IPS-11a (cell line): ENCODE data around the gene ARHGEF9.
"Not testable (repeated sequence)": the region's sequence is repeated elsewhere in the genome, so short reads cannot be mapped to it uniquely, and the experiment has no call there.

Source experiments
- H3K4me3 ChIP-seq: one replicate; pipeline ENCODE4 v1.5.1; 2013; ENCODE audit warnings: low read depth, low read length, control low read depth

The ARHGEF9 gene

DNA sequence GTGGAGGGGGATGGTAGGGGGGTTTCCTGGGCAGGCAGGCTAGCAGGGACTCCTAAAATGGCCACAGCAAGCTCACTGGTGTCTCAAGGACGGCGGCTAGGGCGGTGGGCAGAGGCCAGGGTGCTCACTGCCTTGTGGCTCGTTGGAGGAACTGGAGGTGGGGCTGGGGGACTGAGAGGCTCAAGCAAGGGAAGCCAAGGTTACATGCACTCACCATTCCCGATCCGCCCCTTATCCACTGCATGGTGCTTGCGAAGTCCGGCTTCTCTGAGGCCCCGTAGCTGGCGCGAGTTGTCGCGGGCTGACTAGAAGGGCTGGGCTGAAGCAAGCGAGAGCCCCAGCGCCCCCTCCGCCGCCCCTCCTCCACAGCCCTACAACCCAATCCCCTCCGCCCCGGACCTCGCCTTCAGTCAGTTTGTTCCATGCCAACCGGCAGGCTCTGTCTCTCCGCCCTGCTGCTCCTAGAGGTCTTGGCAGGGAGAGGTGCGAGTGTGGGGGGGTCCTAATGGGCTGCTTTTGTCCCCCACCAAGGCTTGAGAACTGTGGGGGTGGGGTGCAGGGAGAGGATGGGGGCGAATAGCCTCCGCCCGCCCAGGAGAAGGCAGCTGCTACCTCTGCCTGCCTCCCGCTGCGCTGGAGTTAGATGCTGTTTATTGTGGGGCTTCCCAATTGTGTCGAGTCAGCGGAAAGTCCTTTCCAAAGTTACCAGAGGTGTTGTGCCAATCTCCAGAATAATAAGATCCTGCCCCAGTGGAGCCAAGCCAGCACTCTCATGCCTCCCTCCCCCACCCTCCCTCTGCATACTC is at the start of gene ARHGEF9:
Gene ARHGEF9, minus strand, starts transcription at position 313 of the 806 bp plus-strand sequence. Its CDS starts 69 bp downstream, at position 244.
- H3K4me3 ChIP-seq = peak within 1 kb of the TSS; percentile 45

DNA sequence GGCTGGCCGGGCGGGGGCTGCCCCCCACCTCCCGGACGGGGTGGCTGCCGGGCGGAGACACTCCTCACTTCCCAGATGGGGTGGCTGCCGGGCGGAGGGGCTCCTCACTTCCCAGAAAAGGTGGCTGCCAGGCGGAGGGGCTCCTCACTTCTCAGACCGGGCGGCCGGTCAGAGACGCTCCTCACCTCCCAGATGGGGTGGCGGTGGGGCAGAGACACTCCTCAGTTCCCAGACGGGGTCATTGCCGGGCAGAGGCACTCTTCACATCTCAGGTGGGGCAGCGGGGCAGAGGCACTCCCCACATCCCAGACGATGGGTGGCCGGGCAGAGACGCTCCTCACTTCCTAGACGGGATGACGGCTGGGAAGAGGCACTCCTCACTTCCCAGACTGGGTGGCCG is 40.4 kb upstream of the ARHGEF9 start:
- H3K4me3 ChIP-seq = not testable (repeated sequence)

DNA sequence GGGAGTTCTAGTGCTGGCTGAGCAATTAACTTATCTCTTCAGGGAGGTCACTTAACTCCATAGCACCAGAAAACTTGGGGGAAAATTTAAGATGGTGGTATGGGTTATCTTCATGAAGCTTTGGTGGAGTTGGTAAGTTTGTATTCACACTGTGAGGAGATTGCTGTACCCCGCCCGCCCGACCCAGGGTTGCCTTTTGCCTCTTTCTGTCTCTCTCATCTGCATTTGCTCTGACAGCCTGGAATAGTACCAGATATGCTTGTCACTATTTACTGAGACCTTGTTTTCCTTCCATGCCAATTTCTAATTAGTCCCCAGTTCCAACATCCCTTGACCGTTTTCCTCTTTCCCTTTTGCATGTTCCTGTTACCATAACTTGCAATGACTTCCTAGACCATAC is 33.1 kb upstream of the ARHGEF9 start:
- no peak overlapping the region for H3K4me3 ChIP-seq

DNA sequence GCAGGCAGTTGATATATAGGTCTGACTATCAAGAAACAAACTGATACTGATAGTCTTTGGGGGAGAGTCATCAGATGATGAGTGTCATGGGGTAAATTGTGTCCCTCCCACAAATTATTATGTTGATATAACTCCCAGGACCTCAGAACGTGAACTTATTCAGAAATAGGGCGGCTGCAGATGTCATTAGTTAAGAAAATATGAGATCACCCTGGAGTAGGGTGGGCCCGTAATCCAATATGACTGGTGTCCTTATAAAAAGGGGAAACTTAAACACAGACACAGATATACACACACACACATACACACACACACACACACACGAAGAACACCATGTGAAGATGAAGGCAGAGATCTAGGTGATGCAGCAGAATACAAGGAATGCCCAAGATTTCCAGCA is 32.7 kb upstream of the ARHGEF9 start:
- no peak overlapping the region for H3K4me3 ChIP-seq

DNA sequence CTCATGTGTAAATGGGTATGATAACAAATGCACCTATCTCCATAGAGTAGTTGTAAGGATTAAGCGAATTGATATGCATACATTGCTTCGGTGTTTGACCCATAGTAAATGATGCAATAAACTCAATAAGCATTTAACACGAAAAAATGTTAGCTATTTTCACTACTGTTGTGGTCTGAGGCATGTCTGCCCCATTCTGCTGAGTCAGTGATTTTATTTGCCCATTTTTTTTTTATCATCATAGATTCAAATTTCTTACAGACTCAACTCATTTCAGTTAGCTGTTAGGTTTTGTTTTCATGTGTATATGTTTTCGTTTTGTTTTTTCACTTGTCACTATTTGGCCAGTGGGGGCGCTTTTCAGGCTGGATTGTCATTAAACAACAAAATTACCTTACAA is 27.8 kb upstream of the ARHGEF9 start:
- H3K4me3 ChIP-seq = no peak overlapping the region

DNA sequence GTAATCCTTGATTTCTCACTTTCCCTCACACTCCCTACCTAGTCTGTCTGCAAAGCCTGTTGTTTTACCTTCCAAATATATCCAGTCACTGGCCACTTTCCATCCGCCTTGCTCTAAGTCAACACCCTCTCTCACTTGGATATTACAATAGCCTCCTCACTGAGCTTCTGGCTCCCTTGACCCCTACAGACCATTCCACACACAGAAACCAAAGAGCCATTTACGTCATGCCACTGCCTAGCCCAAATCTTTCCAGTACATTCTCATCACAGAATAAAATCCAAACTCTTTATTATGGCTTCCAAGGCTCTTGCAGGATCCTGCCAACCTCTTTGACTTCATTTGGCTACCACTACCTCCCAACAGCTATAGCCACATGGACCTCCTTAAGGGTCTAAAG is 25.7 kb upstream of the ARHGEF9 start:
- no peak overlapping the region for H3K4me3 ChIP-seq

DNA sequence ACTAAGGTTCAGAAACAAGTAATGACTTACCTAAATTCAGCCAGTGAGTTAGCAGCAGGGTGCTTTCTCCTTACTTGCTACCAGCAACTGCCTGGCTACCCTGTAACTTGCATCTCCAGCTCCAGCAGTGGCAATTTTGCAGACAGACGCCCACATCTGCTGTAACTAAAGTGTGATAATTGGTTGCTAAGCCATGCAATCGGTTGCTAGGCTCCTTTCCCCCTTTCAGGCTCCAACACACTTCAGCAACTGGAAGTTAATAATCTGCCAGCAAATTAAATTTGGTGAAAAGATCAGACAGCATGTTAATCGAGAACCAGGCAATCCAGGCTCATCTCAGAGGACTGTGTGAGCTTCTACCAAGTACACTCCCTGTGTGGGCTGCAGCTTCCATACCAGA is 24.2 kb upstream of the ARHGEF9 start:
- H3K4me3 ChIP-seq = no peak overlapping the region

DNA sequence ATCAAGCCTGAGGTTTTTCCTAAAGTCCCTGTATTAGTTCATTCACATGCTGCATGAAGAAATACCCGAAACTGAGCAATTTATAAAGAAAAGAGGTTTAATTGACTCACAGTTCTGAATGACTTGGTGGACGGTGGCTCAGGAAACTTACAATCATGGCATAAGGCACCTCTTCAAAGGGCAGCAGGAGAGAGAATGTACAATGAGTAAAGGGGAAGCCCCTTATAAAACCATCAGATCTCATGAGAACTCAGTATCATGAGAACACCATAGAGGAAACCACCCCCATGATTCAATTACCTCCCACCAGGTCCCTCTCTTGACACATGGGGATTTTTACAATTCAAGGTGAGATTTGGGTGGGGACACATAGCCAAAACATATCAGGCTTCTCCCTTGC is 10.4 kb upstream of the ARHGEF9 start:
- H3K4me3 ChIP-seq = not testable (repeated sequence)

DNA sequence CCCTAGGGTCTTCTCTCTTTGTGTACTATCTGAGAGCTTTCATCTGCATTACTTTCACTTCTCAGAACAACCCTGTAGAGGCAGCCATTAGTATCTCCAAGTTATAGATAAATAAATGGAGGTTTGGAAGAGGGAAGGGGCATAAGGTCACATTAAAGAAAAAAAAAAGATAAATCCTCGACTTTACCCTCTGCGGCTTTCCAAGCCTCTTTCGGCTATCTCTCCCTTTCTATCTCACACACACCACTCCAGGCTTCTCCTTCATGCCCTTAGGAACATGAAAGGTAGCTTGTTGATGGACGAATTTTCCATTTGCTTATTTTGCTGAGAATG is 660 bp upstream of the ARHGEF9 start:
- no peak overlapping the region for H3K4me3 ChIP-seq

DNA sequence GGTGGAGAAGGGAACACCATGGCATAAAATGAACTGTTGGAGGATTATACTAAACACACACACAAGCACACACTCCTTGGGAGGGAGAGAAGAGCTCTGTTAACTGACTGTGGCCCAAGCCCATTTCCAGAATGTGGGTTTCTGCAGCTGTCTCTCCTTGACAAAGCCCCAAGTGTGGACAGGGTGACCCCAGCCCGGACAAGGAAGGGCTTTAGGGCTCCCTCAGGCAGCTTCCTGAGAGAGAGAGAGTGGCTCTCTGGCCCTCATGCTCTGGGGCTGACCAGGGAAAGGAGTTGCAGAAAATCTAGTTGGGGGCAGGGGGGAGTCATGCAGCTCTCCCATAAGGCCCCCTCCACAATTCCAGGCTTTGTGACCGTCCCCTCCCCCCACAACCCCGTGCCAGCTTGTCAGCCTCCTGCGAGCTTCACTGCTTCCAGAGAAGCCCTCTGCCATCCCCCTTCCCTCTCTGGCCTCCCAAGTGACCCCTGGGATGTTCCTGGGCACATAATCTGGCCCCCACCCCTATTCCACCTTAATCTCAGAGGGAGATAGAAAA is 590 bp downstream of the ARHGEF9 start:
- H3K4me3 ChIP-seq = peak overlapping the region; percentile 45

DNA sequence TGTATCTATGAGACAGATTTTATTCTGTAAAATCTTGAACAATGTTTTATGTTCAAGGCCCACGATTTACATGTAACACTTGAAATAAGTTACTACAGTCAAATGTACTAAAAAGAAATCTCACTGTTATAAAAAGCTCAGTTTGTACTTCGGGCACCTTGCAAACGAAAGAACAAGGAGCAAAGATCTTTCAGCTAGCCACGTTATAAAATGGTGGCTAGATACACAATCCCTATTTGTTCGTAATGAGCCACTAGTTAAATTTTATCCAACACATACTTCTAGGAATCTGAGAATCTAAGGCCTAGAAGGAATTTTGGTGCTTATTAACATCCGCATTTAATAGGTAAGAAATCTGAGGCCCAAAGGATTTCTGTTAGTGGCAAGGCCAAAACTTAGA is 2.5 kb downstream of the ARHGEF9 start:
- H3K4me3 ChIP-seq = no peak overlapping the region

DNA sequence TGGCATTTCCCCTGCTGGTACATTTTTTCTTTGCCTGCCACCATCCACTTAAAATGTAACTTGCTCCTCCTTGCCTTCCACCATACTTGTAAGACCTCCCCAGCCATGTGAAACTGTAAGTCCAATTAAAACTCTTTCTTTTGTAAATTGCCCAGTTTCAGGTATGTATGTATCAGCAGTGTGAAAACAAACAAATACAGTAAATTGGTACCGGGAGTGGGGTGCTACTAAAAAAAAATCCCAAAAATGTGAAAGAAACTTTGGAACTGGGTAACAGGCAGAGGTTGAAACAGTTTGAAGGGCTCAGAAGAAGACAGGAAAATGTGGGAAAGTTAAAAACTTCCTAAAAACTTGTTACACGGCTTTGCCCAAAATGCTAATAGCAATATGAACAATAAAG is 16.3 kb downstream of the ARHGEF9 start:
- H3K4me3 ChIP-seq = no peak overlapping the region

DNA sequence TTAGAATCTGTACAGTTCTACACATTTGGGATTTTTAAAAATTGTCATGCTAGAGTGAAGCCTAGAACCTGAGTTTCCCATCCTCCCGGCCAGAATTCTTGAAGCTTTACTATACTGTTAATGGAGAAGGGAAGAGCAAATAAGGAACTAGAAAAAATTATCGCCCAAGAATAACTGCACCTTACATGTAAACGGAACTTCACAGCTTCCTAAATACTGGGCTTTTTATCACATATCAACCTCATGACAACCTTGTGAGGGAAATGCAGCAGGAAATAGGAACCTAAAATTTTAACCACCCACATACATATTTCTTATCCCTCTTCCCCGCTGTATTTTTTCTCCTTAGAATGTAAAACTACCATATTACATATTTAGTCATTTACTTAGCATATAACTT is 19.3 kb downstream of the ARHGEF9 start:
- no peak overlapping the region for H3K4me3 ChIP-seq

DNA sequence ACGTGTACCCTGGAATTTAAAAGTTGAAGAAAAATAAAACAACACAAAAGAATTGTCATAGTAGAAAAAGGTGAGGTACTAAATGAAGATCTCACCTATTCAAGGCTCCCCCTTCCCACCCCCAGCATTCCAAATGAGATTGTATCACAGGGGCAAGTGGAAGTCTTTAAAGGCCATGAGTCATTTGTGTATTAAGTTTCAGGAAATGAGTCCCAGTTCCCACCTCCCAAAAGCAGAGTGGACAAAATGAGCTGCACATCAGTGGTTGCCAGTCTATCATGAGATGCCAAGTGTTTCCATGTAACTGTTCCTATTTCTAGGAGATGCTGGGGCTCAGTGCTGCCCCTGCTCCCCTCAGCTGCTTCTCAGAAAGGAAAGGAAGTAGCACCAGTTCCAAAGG is 20.1 kb downstream of the ARHGEF9 start:
- no peak overlapping the region for H3K4me3 ChIP-seq

DNA sequence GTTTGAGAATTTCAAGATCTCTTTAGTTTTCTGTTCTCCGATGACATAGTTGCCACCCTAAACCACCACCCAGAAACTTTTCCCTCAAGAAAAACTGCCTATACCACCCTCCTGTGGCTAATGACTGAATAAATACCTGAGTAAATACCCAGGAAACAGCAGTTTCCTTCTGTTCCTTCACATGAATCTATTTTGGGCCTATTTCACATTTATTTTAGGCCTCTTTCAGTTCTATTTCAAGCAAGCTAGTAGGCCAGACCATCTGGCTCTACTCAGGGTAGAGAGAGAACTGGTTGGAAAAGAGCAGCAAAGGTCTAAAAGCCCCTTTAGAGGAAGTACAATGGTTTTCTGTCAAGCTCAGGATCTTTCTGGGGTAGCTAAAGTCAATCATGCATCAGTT is 23.4 kb downstream of the ARHGEF9 start:
- H3K4me3 ChIP-seq = no peak overlapping the region

DNA sequence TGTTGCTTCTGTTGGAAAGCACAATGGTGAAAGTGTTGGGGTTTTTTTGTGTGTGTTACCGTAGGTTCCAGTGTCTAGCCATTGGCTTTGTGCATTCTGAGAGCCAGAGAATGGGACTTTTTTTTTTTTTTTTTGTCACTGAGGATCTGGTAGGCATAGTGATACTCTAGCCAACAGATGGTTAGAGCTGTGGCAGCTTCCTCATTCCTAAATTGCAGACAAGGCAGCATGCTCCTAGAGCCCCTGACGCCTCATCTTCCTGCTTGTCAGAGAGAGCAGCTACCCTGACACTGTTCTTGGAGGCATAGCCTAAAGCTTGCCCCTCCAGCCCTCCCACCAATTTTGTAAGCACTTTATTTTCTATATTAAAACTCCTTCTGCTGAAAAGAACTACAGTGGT is 27.0 kb downstream of the ARHGEF9 start:
- no peak overlapping the region for H3K4me3 ChIP-seq

DNA sequence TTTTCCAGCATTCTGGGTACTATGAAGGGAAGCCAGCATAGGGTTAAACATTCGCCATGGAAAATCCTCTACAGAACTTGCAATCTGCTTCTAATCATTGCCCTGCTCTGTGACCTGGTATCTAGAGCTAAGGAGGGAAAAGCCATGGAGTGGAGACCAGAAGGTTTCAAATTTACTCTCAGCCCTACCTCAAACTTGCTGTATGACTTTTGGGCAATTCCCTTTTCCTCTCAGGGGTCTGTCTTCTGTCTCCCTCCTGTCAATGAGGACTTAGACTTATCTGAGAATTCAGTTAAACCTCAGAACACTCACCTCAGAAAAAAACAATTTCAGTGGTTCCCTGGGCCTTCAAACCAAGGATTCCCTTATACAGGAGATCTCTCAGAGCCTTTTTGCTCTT is 29.1 kb downstream of the ARHGEF9 start:
- H3K4me3 ChIP-seq = no peak overlapping the region

DNA sequence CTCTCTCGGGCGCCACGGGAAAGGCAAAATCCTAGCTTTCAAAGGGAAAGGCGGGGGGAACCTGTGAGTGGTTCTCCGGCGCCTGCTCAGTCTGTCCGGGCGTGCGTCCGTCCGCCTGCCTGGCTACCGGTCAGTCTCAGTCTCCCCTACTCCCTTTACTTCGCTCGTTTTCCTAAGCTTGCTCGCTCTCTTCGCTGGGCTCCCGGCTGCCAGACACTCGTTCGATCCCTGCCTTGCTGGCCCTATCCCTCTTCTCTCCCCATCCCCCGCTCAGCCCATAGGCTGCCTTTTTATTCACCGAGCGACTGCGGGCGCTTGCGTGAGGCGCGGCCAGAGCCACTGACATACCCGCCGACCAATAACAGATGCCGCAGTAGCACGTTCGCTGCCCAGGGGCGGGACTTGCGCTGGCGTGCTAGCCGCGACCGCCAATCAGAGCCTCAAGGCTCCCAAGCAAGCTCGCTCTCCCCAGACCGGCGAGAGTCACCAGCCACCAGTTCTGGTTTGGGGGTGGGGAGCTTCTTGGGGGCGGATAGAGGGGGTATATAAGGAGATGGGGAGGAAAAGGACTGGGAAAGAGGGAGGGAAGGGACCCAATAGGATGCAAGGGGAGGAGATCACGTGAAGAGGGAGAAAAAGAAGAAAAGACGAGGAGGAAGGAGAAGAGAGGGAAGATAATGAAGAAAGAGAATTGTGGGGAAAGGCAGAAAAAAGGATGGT is 30.0 kb downstream of the ARHGEF9 start:
- peak overlapping the region; percentile 69 for H3K4me3 ChIP-seq

DNA sequence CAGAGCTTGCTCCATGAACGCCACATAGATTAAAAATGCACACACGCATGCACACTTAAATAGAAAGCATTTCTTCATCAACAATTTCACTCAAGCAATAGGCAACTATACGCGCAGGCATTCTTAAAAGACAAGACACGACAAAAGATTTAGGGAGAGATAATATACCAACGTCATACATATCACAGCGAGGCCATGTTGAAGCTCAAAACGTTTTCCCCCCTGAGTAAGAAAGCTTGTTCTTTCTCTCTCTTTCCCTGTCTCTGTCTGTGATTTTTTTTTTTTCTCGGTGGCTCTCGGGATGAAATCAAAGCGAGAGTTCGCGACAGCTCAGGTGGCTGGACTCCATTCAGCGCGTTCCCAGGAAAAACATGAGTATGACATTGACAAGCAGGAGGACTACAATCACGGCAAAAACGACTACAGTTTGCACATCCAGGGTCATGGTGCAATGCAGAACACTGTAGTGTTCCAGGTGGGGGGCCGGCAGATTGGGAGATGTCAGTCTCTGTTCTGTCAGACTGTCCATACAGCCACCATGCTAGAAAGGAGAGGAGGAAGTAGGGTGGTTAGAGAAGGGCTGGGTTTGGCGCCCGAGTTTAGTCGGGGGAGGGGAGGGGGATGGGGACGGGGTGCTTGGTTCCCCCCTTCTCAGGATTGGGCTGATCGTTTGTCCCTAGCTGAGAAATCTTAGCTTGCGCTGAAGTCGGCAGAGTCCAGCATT is 30.7 kb downstream of the ARHGEF9 start:
- peak overlapping the region; percentile 69 for H3K4me3 ChIP-seq

DNA sequence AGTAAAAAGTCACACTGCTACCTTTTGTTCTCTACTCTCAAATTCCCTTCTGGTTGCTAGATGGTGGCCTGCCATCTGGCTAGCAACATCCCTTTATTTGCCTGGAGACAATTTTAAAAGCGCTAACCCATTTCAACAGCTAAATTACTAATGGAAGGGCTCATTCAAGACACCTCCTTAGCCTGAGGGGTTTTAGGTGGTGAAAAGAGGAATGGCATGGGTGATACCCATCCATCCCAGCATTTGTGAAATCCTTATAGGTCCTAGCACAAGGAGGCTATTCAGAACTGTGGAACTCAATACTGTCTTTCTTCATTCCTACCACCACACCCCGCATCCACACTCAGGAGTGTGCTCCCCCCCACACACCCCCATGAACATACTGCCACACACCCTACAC is 33.5 kb downstream of the ARHGEF9 start:
- no peak overlapping the region for H3K4me3 ChIP-seq

DNA sequence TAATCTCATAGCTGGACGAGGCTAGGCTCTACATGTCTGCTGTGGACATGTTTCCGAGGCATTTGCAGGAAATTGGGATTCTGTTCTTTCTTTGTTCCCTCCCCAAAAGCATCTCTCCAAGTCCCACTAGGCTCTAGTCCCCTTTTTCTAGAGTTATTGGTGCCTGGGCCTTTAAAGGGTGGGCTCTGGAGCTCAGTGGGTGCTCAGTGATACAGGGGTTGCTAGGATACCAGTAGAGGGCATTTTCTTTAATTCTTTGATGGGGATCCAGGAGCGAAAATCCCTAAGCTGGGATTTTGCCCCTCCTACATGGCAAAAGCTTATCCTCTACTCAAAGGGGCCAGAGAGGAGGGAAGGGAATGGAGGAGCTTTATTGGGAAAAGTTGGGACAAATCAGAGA is 34.2 kb downstream of the ARHGEF9 start:
- no peak overlapping the region for H3K4me3 ChIP-seq

DNA sequence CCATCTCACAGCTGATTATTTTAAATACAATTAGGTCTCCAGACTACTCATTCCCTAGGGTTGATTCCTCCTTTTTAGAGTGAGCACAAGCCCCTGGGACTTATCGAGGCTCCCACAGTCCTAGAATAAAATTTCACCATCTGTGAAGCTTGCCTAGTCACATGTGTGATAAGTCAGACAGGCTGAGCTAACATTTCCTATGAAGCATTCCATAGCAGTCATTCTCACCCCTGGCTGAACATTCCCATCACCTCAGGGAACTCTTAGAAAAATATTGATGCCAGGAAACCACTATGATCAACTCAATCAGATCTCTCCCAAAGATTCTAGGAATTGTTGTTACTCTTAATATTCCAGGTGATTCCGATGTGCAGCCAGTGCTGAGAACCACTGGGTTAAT is 37.7 kb downstream of the ARHGEF9 start:
- H3K4me3 ChIP-seq = no peak overlapping the region
